Measurements from ENCODE around the gene EXOSC7. TPM values are rescaled to one million over a fixed set of nuclear protein-coding genes. Genes with fewer than 3 reads are reported as not detected.

The EXOSC7 gene
- total and polyA plus RNA-seq, 2 of the 4 experiments (the other 2 are of a cell fraction), result 61.6 to 62.2 TPM

- ChIA-PET POLR2A (ENCODE audit: unreplicated experiment) (interaction anchor here (0.6 kb wide), 1 partner anchor 426 kb away, joined by 3 read pairs; no protein-coding TSS in a partner anchor), CTCF (interaction anchor here (0.6 kb wide), 1 partner anchor 129 kb away, joined by 3 read pairs; no protein-coding TSS in a partner anchor)
- in situ Hi-C loops (cut with MboI; ENCODE audit: low sequenced_read_pairs) (no loop called here), intact Hi-C loops (cut with micrococcal nuclease) (no loop called here), dilution Hi-C loops (cut with HindIII; ENCODE audit: low sequenced_read_pairs, unreplicated experiment) (no loop called here)
- Histone ChIP-seq H3K23ac (ENCODE audit: low read depth, low read length) (no peak overlapping the region), H3K4me1 (ENCODE audit: control insufficient read depth, insufficient read depth, low read length) (peaks cover 8% of the 10 kb centered on the region), H3K27me3 (ENCODE audit: control insufficient read depth, insufficient read depth, low read length) (no peaks in the 10 kb centered on the region), H4K8ac (ENCODE audit: low read depth in 2 of 2, low read length in 2 of 2) (no peak overlapping the region), H2AK5ac (ENCODE audit: low read depth, low read length) (peak overlapping the region; percentile 73), H3K56ac (ENCODE audit: extremely low read depth, insufficient read depth, low read length) (no peak overlapping the region), H3K4me2 (ENCODE audit: low read depth, low read length) (peak overlapping the region; percentile 12; the same call in 1 of the 2 replicates), H3K27ac (ENCODE audit: insufficient read depth, low read length) (no peak overlapping the region), H4K91ac (ENCODE audit: insufficient read depth, low read depth, low read length) (no peak overlapping the region), H3K36me3 (ENCODE audit: control insufficient read depth, insufficient read depth, low read length) (peaks cover 9% of the 10 kb centered on the region), H4K5ac (ENCODE audit: low read depth, low read length) (no peak overlapping the region), H3K9ac (ENCODE audit: low read depth, low read length) (no peak overlapping the region), H3K18ac (ENCODE audit: low read depth, low read length) (no peak overlapping the region), H2BK5ac (ENCODE audit: low read depth, low read length, poor library complexity, severe bottlenecking) (no peak overlapping the region), H3K4ac (ENCODE audit: low read depth, low read length) (no peak overlapping the region), H2AFZ (replicated peaks; ENCODE audit: low read length, poor library complexity) (no peak overlapping the region), H2AK9ac (replicated peaks; ENCODE audit: low read depth, low read length, poor library complexity) (peak overlapping the region; percentile 11), H2BK20ac (ENCODE audit: low read depth, low read length) (no peak overlapping the region), H2BK15ac (ENCODE audit: low read depth, low read length) (no peak overlapping the region), H2BK120ac (ENCODE audit: low read depth, low read length) (no peak overlapping the region), H3K79me1 (ENCODE audit: low read depth in 1 of 2, low read length in 2 of 2) (peaks cover 23 to 87% of the 10 kb centered on the region in 2 experiments), H4K20me1 (ENCODE audit: insufficient read depth, low read length) (peaks cover 51% of the 10 kb centered on the region), H3K9me1 (ENCODE audit: insufficient read depth, low read length) (peaks cover 6% of the 10 kb centered on the region), H3K4me3 (ENCODE audit: insufficient read depth, low read depth, low read length) (no peak overlapping the region), H3K9me3 (ENCODE audit: control insufficient read depth, insufficient read depth, low read length) (no peaks in the 10 kb centered on the region), H3K14ac (replicated peaks; ENCODE audit: low read depth, low read length) (peak overlapping the region; percentile 49; the same call in 1 of the 2 replicates)
- peak; percentile 63 for DNase-seq
- no TSS peak for BruUV-seq (replicated peaks)
- peak; percentile 77 for ATAC-seq (ENCODE audit: low read depth)
- WGBS, 2 experiments (ENCODE audit: extremely low coverage in 2 of 2, insufficient read length in 1 of 2), result 70% methylated on average over 2 of the region's 6 CpGs; no CpG with 5 or more reads in 1 of the 2 experiments
- no peak for TF ChIP-seq CEBPB (IDR thresholded peaks at IDR 0.05; ENCODE audit: low read depth, low read length)
- no peak for TF ChIP-seq NFE2L2 (IDR thresholded peaks at IDR 0.05; ENCODE audit: low read depth, low read length)
- no peak for TF ChIP-seq USF2 (IDR thresholded peaks at IDR 0.05; ENCODE audit: low read depth, low read length)
- no peak for TF ChIP-seq SMC3 (IDR thresholded peaks at IDR 0.05; ENCODE audit: low read depth, low read length)
- TF ChIP-seq FOS (IDR thresholded peaks at IDR 0.05; ENCODE audit: low read depth, low read length), result no peak
- no peak for TF ChIP-seq MAZ (IDR thresholded peaks at IDR 0.05; ENCODE audit: borderline replicate concordance, low read depth, low read length)
- TF ChIP-seq MAFK (IDR thresholded peaks at IDR 0.05; ENCODE audit: low read depth, low read length), result peak; percentile 16; the same call in 1 of the 2 replicates
Observed at GRCh38 chr3:44962621-44963393, 13.2 kb upstream of the EXOSC7 start.

All from IMR-90 (cell line).